Right renal pelvis (tissue), 4 donors: ENCODE results near the gene MVD. TPM values are rescaled to one million over a fixed set of nuclear protein-coding genes. Genes with fewer than 3 reads are reported as not detected.

ENCODE experiments used
- DNase-seq, 4 donors: peaks; one replicate each; pipeline ENCODE4 v3.0.0-alpha.2; 2013; ENCODE audit warnings: low read depth in 4 of 4, low spot score in 3 of 4, missing footprints in 1 of 4
- polyA plus RNA-seq, 4 donors: library from polyadenylated mRNA; unstranded; fragments of 120-200 nt; gene quantifications; one replicate each; pipeline ENCODE4 v1.2.1, GENCODE V29; 2013; ENCODE audit not compliant: insufficient read length in 4 of 4

The MVD gene
- polyA plus RNA-seq, 4 donors, result 25.4 to 40.6 (median 27.4) TPM

- no peak for DNase-seq
Measured at GRCh38 chr16:88697831-88698615, 35.1 kb upstream of the MVD start.

- no peak for DNase-seq
Measured at GRCh38 chr16:88697116-88697830, 34.4 kb upstream of the MVD start.

DNA sequence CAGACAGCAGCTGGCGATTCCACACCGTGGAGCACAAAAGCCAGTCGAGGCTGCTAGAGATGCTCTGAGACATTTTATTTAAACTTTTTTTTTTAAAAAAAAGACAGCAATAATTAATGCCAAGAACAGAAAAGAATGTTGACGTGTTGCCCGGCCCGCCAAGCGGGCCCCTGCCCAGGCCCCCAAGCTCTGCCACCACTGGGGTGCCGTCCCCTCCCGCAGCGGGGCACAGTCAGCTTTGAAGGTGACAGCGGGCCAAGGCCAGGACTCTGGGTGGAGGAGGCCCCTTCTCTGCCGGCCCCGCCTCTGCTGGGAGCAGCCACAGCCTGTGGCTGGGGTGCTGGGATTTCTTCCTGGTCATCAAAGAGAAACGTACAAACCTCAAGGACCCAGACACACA lies 33.5 kb upstream of the MVD start:
- no peak for DNase-seq

DNA sequence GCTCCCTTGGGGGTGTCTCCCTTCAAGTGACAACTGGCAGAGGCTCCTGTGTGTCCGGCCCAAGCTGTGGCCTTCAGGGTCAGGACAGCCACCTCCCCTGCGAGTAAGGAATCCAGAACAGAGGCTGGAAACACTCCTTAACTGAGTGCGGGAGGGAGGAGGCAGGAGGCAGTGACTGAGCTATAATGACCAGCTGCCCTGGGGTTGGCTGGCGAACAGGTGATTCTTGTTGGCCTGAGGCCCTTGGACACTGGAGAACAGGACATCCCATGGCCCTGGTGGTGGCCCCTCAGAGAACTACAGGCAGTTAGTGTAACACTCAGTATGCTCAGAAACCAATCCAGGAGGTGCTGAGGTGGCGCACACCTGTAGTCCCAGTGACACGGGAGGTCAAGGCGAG lies 32.9 kb upstream of the MVD start:
- no peak for DNase-seq

DNA sequence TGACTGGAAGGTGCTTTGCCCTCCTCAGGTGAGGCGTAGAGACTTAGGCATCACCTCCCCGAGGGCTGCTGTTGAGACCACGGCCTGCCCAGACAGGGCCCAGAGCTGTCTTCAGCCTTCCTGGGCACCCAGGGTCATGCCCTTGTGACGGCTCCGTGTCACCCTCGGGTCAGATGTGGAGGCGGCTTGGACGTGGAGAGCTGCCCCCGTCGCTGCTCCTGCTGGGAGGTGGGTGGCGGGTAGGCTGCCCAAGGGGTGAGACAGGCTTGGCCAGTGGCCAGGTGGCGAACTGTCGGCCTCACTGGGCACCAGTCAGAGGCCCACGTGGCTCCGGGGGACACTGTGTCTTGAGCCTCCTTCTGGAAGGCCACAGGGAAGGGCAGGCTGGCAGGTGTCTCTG lies 32.3 kb upstream of the MVD start:
- DNase-seq, result no peak

DNA sequence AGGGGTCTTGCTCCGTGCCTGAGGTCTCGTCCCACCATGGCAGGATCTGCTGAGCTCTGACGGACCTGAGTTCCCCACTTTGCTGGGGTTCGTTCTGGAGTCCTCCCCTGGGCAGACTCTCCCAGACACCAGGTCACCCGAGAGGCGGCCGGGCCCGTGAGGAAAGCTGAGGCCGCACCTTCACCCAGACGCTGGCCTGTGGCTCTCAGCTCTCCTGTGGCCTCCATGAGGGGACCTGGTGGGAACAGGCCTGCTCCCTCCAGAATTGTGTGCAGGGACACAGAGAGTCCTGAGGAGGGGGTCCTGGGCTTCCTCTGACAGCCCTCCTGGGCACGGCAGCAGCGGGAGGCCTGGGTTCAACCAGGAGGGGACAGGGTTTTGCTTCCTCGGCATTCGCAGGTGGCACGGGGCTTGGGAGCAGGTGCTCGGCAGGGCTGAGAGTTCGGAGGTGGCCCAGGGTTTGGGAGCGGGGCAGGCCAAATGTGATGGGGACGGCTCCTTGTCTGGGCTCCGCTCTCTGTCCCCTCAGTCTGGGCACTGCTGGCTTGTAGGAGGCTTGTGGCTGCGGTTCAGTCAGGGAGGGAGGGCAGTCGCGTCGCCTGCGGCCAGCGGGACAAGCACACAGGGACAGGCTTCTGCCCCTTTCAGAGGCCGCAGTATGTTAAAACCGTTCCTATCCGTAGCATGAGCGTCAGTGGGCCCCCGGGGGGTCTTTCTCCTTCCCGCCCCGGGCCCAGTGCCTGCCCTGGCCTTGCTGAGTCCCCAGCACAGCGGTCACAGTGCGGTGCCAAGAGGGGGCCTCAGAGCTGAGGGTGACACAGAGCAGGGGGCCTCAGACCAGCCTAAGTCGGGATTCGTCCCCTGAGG lies 31.6 kb upstream of the MVD start:
- DNase-seq, result no peak

DNA sequence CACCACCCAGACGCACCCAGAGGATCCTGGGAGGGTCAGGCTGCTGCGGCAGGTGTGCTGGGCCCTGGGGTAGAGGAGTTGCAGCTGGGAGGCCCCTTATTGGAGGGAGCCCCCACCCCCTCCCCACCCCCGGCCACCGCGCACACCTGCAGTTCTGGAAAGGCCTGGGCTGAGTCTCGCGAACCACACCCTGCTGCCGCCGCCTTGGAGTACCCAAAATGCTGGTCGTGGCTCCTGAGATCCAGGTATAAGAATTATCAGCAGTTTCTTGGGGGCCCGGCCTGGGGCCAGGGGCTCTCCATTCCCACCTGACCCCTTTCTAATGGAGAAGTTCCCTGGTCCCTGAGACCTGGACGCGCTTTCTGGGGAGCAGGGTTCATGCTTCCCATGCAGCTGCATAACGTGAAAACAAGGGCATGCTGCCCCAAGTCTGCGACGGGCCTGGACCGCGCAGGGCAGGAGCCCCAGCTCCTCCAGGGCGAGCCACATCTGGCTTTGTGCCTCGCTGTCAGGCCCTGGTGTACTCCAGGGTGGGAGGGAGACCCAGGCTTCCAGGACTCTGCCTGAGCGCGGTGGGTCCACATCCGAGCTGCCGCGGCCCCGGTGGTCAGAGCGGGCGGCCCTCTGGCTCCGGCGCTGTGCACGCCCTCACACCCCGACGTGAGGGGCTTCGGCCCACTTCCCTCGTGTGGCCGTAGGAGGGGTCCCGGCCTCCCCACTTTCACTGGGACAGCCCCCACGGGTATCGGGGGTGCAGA lies 30.7 kb upstream of the MVD start:
- DNase-seq, result no peak

- no peak for DNase-seq
Measured at GRCh38 chr16:88692861-88693260, 30.0 kb upstream of the MVD start.

- DNase-seq, result no peak
Measured at GRCh38 chr16:88691924-88692560, 29.2 kb upstream of the MVD start.

DNA sequence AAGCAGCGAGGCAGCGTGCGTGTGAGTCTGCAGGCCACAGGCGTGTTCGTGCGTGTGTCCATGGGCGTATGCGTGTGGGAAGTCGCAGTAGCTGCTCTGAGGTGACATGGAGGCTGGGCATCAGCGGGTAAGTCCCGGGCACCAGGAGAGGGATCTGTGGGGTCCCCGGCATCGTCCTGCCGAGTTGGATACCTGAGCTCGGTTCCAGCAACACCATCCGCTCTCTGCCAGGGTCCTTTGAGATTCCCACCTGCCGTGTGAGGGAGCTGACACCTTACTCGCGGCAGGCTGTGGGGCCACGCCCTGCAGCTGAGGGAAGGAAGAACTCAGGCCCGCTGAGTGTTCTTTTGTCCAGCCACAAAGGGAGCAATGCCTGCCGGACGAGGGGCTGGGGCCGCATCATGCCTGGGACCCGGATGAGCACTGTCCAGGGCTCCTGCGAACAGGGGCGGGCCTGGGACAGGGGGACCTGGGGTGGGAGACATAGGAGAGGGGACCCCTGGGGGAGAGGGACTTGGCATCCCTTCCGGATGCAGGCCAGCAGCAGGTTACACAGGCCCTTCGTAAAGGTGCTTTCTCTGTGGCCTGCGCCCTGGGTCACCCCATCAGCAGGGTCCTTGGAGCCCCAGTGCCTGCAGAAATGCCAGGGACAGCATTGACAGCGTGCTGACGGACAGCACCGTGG lies 28.4 kb upstream of the MVD start:
- DNase-seq, result no peak

DNA sequence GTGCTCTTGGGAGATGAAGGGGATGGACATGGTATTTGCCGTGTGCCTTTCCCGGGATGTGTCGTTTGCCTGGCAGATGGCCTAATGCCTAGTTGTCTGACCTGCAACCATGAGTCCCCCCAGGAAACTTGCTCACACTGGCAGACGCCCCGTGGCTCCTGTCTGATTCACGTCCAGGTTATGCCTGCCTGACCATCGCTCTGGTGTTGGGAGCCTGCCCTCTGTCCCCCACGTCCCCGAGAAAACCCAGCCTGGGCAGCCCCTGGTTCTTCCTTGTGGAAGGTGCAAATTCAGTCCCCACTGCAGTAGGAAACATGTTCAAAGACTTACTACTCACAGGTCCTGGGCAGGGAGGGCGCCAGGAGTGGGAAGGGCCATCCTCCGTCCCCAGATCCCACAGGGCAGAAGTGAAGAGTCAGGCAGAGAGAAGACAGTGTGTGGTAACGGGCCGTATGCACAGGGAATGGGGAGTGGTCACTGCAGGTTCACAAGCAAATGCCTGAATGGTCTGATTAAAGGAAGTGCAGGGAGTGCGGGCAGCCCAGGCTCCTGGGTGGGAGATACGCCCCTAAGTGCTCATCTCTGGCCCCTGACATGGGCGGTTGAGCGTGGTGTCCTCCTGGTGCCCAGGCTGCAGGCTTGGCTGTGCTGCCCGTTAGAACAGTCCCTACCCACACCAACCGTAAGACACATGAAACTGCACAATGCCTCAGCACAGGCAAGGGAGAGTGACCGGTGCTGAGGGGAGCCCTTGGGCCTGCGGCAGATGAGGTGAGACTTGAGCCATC lies 27.6 kb upstream of the MVD start:
- DNase-seq, result no peak

DNA sequence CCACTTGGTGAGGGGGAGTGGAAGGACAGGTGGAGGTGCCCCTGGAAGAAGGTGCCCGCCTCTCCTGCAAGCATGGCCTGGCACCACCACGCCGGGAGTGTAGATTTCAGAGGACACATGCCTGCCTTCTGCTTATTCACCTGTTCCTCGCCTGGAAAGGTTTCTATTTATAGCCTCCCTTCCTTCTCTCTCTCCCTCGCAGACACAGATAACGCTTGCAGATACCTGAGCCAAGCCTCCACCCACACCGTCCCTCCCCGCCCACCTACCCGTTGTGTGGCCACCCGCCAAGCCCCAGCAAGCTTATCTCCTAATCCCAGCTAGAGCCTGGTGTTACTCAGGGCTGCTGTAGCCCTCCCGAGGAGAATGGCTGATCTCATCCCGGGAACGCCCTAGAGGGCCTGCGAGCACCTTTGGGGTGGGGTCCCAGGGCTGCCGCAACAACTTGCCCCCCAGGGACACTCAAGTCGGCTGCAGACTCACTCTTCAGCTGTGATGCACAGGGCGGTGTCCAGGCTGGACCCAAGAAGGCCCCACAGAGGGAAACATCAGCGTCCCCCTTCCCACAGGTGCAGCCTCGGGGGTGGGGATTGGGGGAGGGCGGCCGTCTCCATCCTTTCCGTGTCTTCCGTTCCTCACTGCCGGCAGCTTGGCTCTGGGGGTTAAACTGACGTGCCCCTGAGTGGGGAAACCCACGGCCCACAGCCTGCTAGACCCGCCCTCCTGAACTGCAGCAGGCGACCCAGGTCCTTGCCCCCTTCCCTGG lies 25.3 kb upstream of the MVD start:
- DNase-seq, result no peak

- DNase-seq, result no peak
Measured at GRCh38 chr16:88687676-88688012, 24.8 kb upstream of the MVD start.

DNA sequence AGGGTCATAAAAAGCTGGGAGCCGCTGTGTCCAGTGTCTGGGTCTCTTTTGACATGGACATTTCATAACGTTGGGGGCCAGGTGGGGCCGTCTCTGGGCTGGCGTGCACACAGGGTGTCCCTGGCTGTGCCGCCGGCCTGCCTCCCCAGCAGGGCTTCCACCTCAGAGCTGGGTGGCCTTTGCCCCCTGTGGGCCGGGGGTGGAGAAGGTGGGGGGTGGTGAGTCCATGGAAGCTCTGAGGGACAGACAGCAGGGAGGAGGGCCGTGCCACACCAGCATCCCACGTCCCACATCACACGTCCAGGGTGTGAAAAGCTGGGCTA lies 24.3 kb upstream of the MVD start:
- DNase-seq, result no peak

DNA sequence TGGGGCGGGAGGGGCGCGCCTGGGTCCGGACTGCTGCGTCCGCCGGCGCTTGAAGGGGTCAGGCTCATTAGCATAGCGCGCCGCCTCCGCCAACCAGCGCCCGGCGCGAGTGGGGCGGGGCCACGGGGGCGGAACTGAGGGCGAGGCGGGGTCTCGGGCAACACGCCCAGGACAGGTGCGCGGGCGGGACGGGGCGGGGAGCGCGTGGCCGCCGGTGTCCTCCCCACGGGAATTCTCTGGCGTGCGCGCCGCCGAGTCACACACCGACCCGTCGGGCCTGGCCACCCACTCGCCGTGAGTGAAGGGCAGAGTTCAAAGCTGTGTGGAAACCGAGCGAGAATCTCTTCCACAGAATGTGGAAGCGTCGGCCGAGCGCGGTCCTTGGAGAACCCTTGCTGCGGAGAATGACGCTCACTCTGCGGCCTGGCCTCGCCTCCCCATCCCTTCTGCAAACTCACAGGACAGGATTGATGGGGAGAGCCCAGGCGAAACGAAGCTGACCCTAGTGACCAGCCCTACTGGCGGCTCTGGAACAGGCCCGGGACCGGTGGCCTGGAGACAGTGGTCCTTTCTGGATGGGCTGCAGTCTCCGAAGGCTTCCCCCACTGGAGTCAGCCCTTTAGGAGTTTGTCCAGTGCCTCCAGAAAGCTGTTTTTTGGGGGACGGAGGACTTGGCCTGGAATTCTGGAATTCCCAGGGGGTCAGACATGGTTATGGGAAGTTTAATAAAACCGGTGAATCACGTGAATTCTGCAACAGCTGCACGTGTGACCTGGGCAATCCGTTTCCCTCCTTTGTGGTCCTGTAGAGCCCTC lies 23.8 kb upstream of the MVD start, which contains the start of gene SNAI3:
TSS of gene SNAI3 (minus strand) at position 69 of the 815 bp plus-strand sequence. CDS start 101 bp downstream, outside the sequence.
- DNase-seq, result peak in 2 of 4 donors; percentile 47 to 55

DNA sequence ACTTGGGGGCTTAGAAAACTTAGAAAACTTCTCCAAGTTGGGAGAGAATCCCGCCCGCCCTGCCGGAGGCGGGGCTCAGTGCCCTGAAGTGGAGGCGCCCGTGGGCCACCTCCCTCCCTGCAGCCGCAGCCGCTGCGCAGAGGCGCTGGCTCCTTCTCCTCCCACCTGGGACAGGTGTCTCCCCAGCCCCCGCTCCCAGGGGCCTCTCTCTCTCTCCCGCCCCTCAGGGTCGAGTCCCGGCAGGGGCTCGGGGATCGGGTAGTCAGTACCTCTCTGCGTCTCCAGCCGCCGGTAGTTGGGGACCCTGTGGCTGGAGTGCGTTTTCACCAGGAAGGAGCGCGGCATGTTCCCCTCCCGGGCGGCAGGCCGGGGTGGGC lies 23.2 kb upstream of the MVD start:
- no peak for DNase-seq
